GM19372 (cell line): ENCODE results near the gene MLN.

Source experiments
- ATAC-seq: cut with Tn5 transposase; IDR thresholded peaks from one replicate; pipeline ENCODE4 v1.9.1; 2021; ENCODE audit warnings: mild to moderate bottlenecking, low read depth, moderate library complexity; ENCODE audit not compliant: unreplicated experiment

MLN gene

GRCh38 chr6:33776186-33776585 is 27.6 kb downstream of the MLN start:
- ATAC-seq = no peak

DNA sequence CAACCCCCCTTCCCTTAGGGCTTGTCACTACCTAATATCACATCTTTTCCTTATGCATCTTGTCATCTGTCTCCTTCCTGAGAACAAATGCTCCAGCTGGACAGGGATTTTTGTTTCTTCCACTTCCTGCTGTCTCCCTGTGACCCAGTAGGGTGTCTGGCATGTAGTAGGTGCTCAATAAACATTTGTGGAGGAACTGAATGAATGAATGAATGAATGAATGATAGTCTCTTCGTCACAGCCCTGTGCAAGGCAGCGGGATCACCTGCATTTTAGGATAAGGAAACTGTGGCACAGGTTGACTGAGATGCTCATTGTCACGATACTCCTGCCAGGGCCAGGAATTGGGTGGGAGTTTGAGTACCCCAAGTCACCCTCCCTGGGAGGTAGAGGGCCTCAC is 29.0 kb downstream of the MLN start:
- no peak for ATAC-seq

- ATAC-seq = no peak
These were observed 30.8 kb downstream of the MLN start for GRCh38 chr6:33772902-33773472.

- no peak for ATAC-seq
These were observed 31.5 kb downstream of the MLN start for GRCh38 chr6:33772082-33772830.

- ATAC-seq = no peak
These were observed 32.4 kb downstream of the MLN start for GRCh38 chr6:33771146-33772081.

GRCh38 chr6:33770833-33771145 is 33.0 kb downstream of the MLN start:
- no peak for ATAC-seq

- ATAC-seq = no peak
These were observed 33.5 kb downstream of the MLN start for GRCh38 chr6:33770124-33770832.

DNA sequence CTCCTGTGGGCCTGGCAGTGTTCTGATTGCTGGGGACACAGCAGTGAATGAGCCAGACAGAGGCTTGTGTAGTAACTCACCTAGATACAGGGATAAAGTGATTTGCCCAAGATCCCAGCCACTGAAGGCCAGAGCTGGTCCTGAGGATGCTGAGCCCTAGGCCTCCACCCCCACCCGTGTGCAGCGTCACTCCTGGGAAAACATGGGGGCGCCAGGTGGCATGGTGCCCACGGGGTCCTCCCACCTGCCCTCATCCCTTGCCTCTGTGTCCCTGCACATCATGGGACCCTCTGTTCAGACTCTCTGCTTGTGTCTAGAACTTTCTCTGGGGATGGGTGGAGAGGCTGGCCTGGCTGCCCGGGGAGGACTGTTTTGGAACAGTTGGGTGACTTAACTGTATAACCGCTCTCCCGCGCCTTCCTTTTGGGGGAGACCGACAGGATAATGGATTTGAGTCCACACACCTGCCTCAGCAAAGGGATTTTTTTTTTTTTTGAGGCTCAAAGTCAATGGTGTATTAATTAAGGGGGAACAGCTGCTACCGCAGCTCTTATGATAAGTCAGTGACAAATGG is 34.5 kb downstream of the MLN start:
- no peak for ATAC-seq

GRCh38 chr6:33768644-33769120 is 35.1 kb downstream of the MLN start:
- no peak for ATAC-seq

- no peak for ATAC-seq
These were observed 36.6 kb downstream of the MLN start for GRCh38 chr6:33766921-33767907.

DNA sequence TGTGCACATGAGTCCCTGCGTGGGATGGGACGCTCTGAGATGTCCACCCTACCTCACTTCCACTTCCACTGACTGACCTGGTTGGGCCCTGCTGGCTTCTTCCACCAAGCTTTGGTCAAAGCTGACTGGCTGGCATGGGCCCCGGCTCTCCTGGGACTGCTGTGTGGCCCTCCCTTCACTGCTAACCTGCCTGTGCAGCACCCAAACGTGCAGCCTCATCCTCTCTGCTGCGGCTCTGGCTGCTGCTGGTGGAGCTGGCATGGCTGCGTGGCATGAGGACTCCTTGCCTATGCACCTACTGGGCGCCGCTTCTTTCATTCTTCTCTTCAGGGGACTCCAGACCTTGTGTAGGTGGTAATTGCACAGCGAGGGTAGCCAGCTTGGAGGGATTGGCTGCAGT is 38.4 kb downstream of the MLN start:
- no peak for ATAC-seq

DNA sequence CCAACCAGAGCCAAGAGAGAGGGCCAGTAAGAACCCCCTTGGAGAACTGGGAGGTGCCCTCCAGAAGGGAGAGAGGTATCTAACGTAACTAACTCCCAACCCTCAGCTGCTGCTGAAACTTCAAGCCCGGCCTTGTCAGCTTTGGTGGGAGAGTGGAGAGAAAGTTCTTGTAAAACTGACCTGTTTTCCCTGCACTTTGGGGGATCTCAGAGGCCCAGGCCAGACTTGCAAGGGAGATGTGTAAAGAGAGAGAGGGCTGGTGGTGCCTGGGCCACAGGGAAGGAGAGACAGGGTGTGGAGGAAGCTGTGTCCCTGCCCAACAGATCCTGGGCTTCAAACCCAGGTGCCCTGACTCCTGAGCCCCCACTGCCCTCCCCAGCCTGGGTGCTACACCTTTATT is 39.8 kb downstream of the MLN start:
- ATAC-seq = no peak

DNA sequence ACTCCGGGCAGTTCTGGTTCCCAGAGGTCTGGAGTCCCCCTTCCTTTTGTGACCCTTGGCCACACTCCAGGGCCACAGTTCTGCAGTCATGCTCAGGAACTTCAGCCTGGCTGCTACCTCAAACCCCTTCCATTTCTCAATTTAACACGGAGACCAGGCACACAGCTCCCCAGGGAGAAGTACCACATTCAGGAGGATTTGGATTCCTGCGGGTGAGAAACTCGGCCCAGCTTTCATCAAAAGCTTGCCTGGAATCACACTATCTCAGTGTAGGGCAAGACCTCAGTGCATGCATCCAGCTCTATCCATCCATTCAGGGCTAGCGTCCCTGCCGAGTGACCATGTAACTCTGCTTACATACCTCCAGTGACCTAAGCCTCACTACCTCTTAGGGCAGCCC is 40.3 kb downstream of the MLN start:
- ATAC-seq = no peak

GRCh38 chr6:33762713-33763112 is 41.1 kb downstream of the MLN start:
- no peak for ATAC-seq

- no peak for ATAC-seq
These were observed 41.7 kb downstream of the MLN start for GRCh38 chr6:33761922-33762629.

DNA sequence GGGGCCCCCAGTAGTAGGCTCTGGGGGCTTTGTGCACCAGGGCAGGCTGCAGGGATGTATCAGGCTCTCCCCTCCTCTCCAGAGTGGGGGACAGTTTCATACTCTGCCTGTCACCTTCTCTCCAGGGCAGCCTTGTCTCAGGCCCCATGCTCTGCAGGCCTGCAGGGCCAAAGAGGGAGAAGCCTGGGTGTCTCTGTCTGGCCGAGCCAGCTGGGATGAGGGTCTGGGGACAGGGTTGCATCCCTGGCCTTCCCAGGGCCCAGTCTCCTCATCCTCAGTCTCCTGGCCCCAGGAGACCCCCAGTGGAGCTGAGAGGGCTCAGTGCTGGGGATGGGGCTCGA is 42.3 kb downstream of the MLN start:
- no peak for ATAC-seq

GRCh38 chr6:33759887-33760629 is 43.7 kb downstream of the MLN start:
- no peak for ATAC-seq

- no peak for ATAC-seq
These were observed 45.0 kb downstream of the MLN start for GRCh38 chr6:33758815-33759216.
